Mesenchymal stem cell (in vitro differentiated cells and primary cell): ENCODE data around the gene ATP2B3.

ENCODE experiments used
- DNase-seq: peaks from one replicate; pipeline ENCODE4 v3.0.0-alpha.2; 2013
- H2AFZ ChIP-seq: one replicate; pipeline ENCODE4 v1.6.1; 2013; ENCODE audit warnings: low read depth, mild to moderate bottlenecking, control low read depth, inconsistent platforms, low read length, moderate library complexity
- H2AK5ac ChIP-seq: 2 replicates; pipeline ENCODE4 v1.6.1; 2013; ENCODE audit warnings: low read length, moderate library complexity, mild to moderate bottlenecking, inconsistent platforms; ENCODE audit not compliant: severe bottlenecking
- H2BK120ac ChIP-seq: one replicate; pipeline ENCODE4 v1.6.1; 2013; ENCODE audit warnings: low read depth, mild to moderate bottlenecking, inconsistent platforms, low read length, moderate library complexity
- H2BK12ac ChIP-seq, 2 experiments: one replicate each; pipeline ENCODE4 v1.6.1; 2013; ENCODE audit warnings: inconsistent platforms in 2 of 2, low read length in 2 of 2, mild to moderate bottlenecking in 2 of 2, moderate library complexity in 2 of 2, control low read depth in 1 of 2
- H2BK15ac ChIP-seq: one replicate; pipeline ENCODE4 v1.6.1; 2013; ENCODE audit warnings: mild to moderate bottlenecking, low read depth, inconsistent platforms; ENCODE audit not compliant: poor library complexity, severe bottlenecking
- H2BK5ac ChIP-seq: 2 replicates; pipeline ENCODE4 v1.6.1; 2013; ENCODE audit warnings: low read depth, mild to moderate bottlenecking, low read length, control low read depth, inconsistent platforms; ENCODE audit not compliant: poor library complexity, severe bottlenecking
- H3K14ac ChIP-seq, 2 experiments: one replicate each; pipeline ENCODE4 v1.6.1; 2013; ENCODE audit warnings: inconsistent platforms in 2 of 2, low read length in 2 of 2, control low read depth in 1 of 2, mild to moderate bottlenecking in 1 of 2, moderate library complexity in 1 of 2
- H3K18ac ChIP-seq, 2 experiments: one replicate each; pipeline ENCODE4 v1.6.1; 2013; ENCODE audit warnings: inconsistent platforms in 2 of 2, low read length in 2 of 2, control low read depth in 1 of 2, low read depth in 1 of 2, mild to moderate bottlenecking in 1 of 2
- H3K23ac ChIP-seq, 2 experiments: one replicate each; pipeline ENCODE4 v1.6.1; 2013; ENCODE audit warnings: inconsistent platforms in 2 of 2, low read length in 2 of 2, mild to moderate bottlenecking in 2 of 2, moderate library complexity in 2 of 2, control low read depth in 1 of 2
- H3K27ac ChIP-seq: 2 replicates; pipeline ENCODE4 v1.5.1; 2013; ENCODE audit warnings: mild to moderate bottlenecking, moderate library complexity, low read length, control low read depth, inconsistent platforms; ENCODE audit not compliant: poor library complexity, severe bottlenecking
- H3K27me3 ChIP-seq, 2 experiments: 2 replicates each; pipeline versions ENCODE4 v1.6.1 to v1.7.0; 2013; ENCODE audit warnings: low read length in 2 of 2, mild to moderate bottlenecking in 2 of 2, moderate library complexity in 2 of 2, control low read depth in 1 of 2, inconsistent platforms in 1 of 2; ENCODE audit not compliant: control insufficient read depth in 1 of 2, insufficient read depth in 1 of 2
- H3K36me3 ChIP-seq, 2 experiments: 2 replicates each; pipeline versions ENCODE4 v1.6.1 to v1.7.0; 2013; ENCODE audit warnings: low read length in 2 of 2, control low read depth in 1 of 2, inconsistent platforms in 1 of 2, low read depth in 1 of 2, mild to moderate bottlenecking in 1 of 2; ENCODE audit not compliant: insufficient read depth in 2 of 2, control insufficient read depth in 1 of 2
- H3K4ac ChIP-seq, 2 experiments: one replicate each; pipeline ENCODE4 v1.6.1; 2013; ENCODE audit warnings: inconsistent platforms in 2 of 2, low read length in 2 of 2, mild to moderate bottlenecking in 2 of 2, moderate library complexity in 2 of 2, control low read depth in 1 of 2, low read depth in 1 of 2
- H3K4me1 ChIP-seq: 2 replicates; pipeline ENCODE4 v1.6.1; 2013; ENCODE audit warnings: low read depth, low read length, control low read depth; ENCODE audit not compliant: control insufficient read depth, insufficient read depth
- H3K4me2 ChIP-seq: 2 replicates; pipeline ENCODE4 v1.6.1; 2013; ENCODE audit warnings: low read length, mild to moderate bottlenecking, inconsistent platforms; ENCODE audit not compliant: poor library complexity, severe bottlenecking
- H3K4me3 ChIP-seq, 2 experiments: 2 replicates each; pipeline versions ENCODE4 v1.5.1 to v1.7.0; 2013; ENCODE audit warnings: low read length in 2 of 2, mild to moderate bottlenecking in 2 of 2, control low read depth in 1 of 2, low read depth in 1 of 2; ENCODE audit not compliant: insufficient read depth in 1 of 2
- H3K79me1 ChIP-seq: replicated peaks from 2 replicates; pipeline ENCODE4 v1.6.1; 2013; ENCODE audit warnings: mild to moderate bottlenecking, control low read depth, low read length, inconsistent platforms; ENCODE audit not compliant: poor library complexity, severe bottlenecking
- H3K9ac ChIP-seq: 2 replicates; pipeline ENCODE4 v1.7.0; 2013; ENCODE audit warnings: mild to moderate bottlenecking, low read length, moderate library complexity
- H3K9me3 ChIP-seq: 2 replicates; pipeline ENCODE4 v1.7.0; 2013; ENCODE audit warnings: mild to moderate bottlenecking, low read length; ENCODE audit not compliant: control insufficient read depth
- H4K8ac ChIP-seq: one replicate; pipeline ENCODE4 v1.6.1; 2013; ENCODE audit warnings: inconsistent platforms, mild to moderate bottlenecking, low read length, moderate library complexity
- H4K91ac ChIP-seq: one replicate; pipeline ENCODE4 v1.6.1; 2013; ENCODE audit warnings: mild to moderate bottlenecking, low read length, inconsistent platforms
- WGBS: methylation state at CpG from one replicate; pipeline ENCODE4 v1.1.7; 2013; ENCODE audit warnings: mixed read lengths; 5-methylcytosine and 5-hydroxymethylcytosine counted together

ATP2B3 gene

DNA sequence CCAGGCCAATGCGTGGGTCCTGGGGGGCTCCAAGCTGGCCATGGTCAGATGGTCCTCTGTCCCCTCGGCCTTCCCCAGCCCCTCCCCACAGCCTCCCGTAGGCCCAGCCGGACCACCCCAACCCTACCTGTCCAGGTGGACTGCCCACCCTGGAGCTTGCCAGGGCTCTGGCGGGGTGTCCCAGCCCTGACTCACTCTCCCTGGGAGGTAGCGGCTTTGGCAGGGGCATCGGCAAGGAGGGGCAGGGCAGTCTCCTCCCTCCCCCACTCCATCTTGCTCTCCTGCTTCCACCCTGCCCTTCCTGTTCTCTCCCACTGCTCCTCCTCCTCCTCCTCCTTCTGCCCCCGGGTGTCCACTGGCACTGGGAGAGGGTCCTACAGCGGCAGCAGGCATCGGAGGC is 15.3 kb upstream of the ATP2B3 start:
- peaks cover 6% of the 10 kb centered on the region for H3K4me1 ChIP-seq
- no peak overlapping the region for H4K8ac ChIP-seq
- no peak overlapping the region for H3K27ac ChIP-seq
- no peaks in the 10 kb centered on the region for H3K79me1 ChIP-seq
- H3K4ac ChIP-seq, result no peak overlapping the region
- H3K27me3 ChIP-seq, result peaks cover 0 to 3% of the 10 kb centered on the region in 2 experiments
- H3K14ac ChIP-seq, result no peak overlapping the region
- no peak overlapping the region for H3K9ac ChIP-seq
- H3K9me3 ChIP-seq, result no peaks in the 10 kb centered on the region
- no peak for DNase-seq
- peaks cover 0 to 6% of the 10 kb centered on the region in 2 experiments for H3K36me3 ChIP-seq
- H2BK15ac ChIP-seq, result no peak overlapping the region
- no peak overlapping the region for H3K18ac ChIP-seq
- no peak overlapping the region for H3K23ac ChIP-seq
- 92% methylated on average over 5 of the region's 10 CpGs for WGBS
- H2BK12ac ChIP-seq, result no peak overlapping the region
- no peak overlapping the region for H2BK120ac ChIP-seq
- H2AK5ac ChIP-seq, result no peak overlapping the region
- no peak overlapping the region for H3K4me3 ChIP-seq
- no peak overlapping the region for H2BK5ac ChIP-seq
- no peak overlapping the region for H4K91ac ChIP-seq
- H3K4me2 ChIP-seq, result no peak overlapping the region
- no peak overlapping the region for H2AFZ ChIP-seq

DNA sequence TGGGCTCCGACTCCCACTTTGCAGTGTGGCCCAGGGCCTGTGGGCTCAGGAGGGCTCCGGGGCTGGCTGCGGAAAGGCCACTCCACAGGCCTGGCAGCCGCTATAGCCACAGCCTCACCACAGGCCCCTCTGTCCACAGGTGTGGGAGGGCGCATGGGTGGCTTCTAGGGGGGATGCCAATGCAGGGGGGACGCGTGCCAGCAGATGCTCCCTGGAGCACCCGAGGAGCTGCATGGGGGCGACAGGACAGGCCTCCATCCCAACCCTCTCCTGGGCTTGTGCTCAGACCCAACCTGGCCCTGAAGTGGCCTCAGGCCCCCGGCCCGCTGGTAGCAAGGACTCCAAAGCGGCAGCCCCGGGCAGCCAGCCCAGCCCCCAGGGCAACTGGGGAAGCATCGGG is 14.6 kb upstream of the ATP2B3 start:
- 81% methylated on average over 7 of the region's 14 CpGs for WGBS

DNA sequence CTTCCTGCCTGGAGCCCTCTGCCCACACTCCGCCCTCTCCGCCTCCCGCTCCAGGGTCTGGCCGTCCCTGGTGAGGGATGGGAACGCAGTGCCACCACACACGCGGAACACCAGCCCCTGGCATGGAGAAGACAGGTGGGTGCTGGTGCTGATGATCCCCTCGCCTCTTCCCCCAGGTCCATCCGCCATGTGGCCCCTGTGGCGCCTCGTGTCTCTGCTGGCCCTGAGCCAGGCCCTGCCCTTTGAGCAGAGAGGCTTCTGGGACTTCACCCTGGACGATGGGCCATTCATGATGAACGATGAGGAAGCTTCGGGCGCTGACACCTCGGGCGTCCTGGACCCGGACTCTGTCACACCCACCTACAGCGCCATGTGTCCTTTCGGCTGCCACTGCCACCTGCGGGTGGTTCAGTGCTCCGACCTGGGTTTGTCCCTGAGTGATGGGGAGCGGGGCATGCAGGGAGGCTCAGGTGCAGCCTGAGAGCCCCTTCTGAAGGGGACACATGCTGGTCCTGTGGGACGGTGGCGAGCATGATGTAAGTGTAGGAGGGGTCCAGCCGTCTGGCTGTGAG is 12.9 kb upstream of the ATP2B3 start:
- Histone ChIP-seq H3K4me2 (no peak overlapping the region), H2BK12ac (no peak overlapping the region), H3K9me3 (no peaks in the 10 kb centered on the region), H3K27me3 (peaks cover 0 to 5% of the 10 kb centered on the region in 2 experiments), H2AFZ (no peak overlapping the region), H3K79me1 (no peaks in the 10 kb centered on the region), H3K36me3 (peaks cover 0 to 6% of the 10 kb centered on the region in 2 experiments), H3K27ac (no peak overlapping the region), H3K4me1 (peaks cover 6% of the 10 kb centered on the region), H3K4ac (no peak overlapping the region), H2AK5ac (no peak overlapping the region), H3K9ac (no peak overlapping the region), H2BK15ac (no peak overlapping the region), H4K91ac (peak overlapping the region; percentile 15), H4K8ac (no peak overlapping the region), H3K18ac (peak overlapping the region in 1 of 2 experiments; percentile 12), H3K23ac (no peak overlapping the region), H3K14ac (no peak overlapping the region), H3K4me3 (no peak overlapping the region), H2BK5ac (no peak overlapping the region), H2BK120ac (no peak overlapping the region)
- no peak for DNase-seq
- 89% methylated on average over 23 of the region's 26 CpGs for WGBS

More for the DNA sequence above, 14.6 kb upstream of the ATP2B3 start:
- Histone ChIP-seq H2BK12ac (no peak overlapping the region), H2BK120ac (no peak overlapping the region), H3K4ac (no peak overlapping the region), H3K4me3 (no peak overlapping the region), H3K4me2 (no peak overlapping the region), H3K27me3 (peaks cover 0 to 3% of the 10 kb centered on the region in 2 experiments), H2BK5ac (no peak overlapping the region), H3K9me3 (no peaks in the 10 kb centered on the region), H3K14ac (no peak overlapping the region), H3K9ac (no peak overlapping the region), H3K4me1 (peaks cover 6% of the 10 kb centered on the region), H3K79me1 (no peaks in the 10 kb centered on the region), H3K36me3 (peaks cover 0 to 6% of the 10 kb centered on the region in 2 experiments), H2AK5ac (no peak overlapping the region), H4K8ac (no peak overlapping the region), H3K27ac (no peak overlapping the region), H3K18ac (no peak overlapping the region), H2BK15ac (no peak overlapping the region), H4K91ac (no peak overlapping the region), H2AFZ (no peak overlapping the region), H3K23ac (no peak overlapping the region)
- DNase-seq, result no peak

DNA sequence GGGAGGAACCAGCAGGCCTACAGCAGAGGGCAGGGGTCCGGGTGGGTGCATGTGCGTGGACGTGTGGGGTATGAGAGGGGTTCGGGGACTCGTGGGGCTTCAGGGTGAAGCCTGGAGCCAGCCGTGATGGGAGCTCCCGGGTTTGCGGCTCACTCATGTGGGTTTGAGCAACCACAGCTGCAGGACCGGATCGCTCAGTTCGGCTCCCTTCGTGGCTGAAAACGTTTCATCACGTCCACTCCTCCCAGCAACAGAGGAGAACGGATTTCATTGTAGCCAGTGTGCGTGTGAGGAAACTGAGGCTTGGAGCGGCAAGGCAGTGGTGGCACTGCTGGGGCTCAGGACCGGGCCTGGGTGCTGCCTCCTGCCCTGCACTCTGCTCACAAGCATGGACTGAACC is 12.1 kb upstream of the ATP2B3 start:
- WGBS, result 94% methylated on average over 13 of the region's 18 CpGs
- Histone ChIP-seq H3K36me3 (peaks cover 0 to 6% of the 10 kb centered on the region in 2 experiments), H3K23ac (no peak overlapping the region), H2BK12ac (no peak overlapping the region), H3K4me1 (peaks cover 6% of the 10 kb centered on the region), H3K4me3 (no peak overlapping the region), H3K27ac (no peak overlapping the region), H3K4me2 (no peak overlapping the region), H3K14ac (no peak overlapping the region), H2BK15ac (no peak overlapping the region), H2AK5ac (no peak overlapping the region), H4K91ac (no peak overlapping the region), H3K27me3 (peaks cover 0 to 13% of the 10 kb centered on the region in 2 experiments), H3K79me1 (no peaks in the 10 kb centered on the region), H4K8ac (no peak overlapping the region), H3K4ac (no peak overlapping the region), H3K18ac (no peak overlapping the region), H2BK120ac (no peak overlapping the region), H2BK5ac (no peak overlapping the region), H2AFZ (no peak overlapping the region), H3K9ac (no peak overlapping the region), H3K9me3 (no peaks in the 10 kb centered on the region)
- DNase-seq, result no peak
